ENCODE results near the gene ORAI3.

- TF ChIP-seq E2F5 (CRISPR knock-in tag; IDR thresholded peaks at IDR 0.05) (no peak), CTCF (IDR thresholded peaks at IDR 0.05) (no peak), SMAD3 (CRISPR knock-in tag; IDR thresholded peaks at IDR 0.05; ENCODE audit: borderline replicate concordance) (no peak), MAX (CRISPR knock-in tag; IDR thresholded peaks at IDR 0.05) (no peak), USF2 (CRISPR knock-in tag; IDR thresholded peaks at IDR 0.05) (no peak), ETV6 (CRISPR knock-in tag; IDR thresholded peaks at IDR 0.05) (no peak), ZBTB43 (CRISPR knock-in tag; IDR thresholded peaks at IDR 0.05) (no peak), RORB (CRISPR knock-in tag; IDR thresholded peaks at IDR 0.05) (no peak), ZNF232 (CRISPR knock-in tag; IDR thresholded peaks at IDR 0.05) (no peak), HMGXB4 (CRISPR knock-in tag; IDR thresholded peaks at IDR 0.05) (no peak), CDX4 (CRISPR knock-in tag; IDR thresholded peaks at IDR 0.05; ENCODE audit: borderline replicate concordance) (no peak)
Observed at GRCh38 chr16:30924913-30925631, 23.8 kb upstream of the ORAI3 start.

Measured in WTC11 (cell line).